K562 (cell line): ENCODE data around the gene TXNRD2. TPM values are rescaled to one million over a fixed set of nuclear protein-coding genes. Genes with fewer than 3 reads are reported as not detected.

ENCODE experiments used
- BCOR ChIP-seq: fragments of 450-650 bp; IDR thresholded peaks from 2 replicates; pipeline ENCODE4 v1.6.1; 2016
- CAMTA2 ChIP-seq: fragments of 250-450 bp; sonication (Bioruptor Pico); conservative IDR thresholded peaks from 2 replicates; pipeline ENCODE4 v1.5.1; 2022
- EZH2 ChIP-seq: IDR thresholded peaks from 2 replicates; pipeline ENCODE4 v1.6.1; 2012; ENCODE audit warnings: low read depth, mild to moderate bottlenecking, inconsistent platforms, low read length, borderline replicate concordance
- MYBL2 ChIP-seq, 2 experiments: fragments of 450-650 bp in 1 of 2; sonication (generic) in 1 of 2; formaldehyde crosslinking in 1 of 2; IDR thresholded peaks; 2 replicates each; pipeline versions ENCODE4 v1.6.1 to v1.8.1; 2017 to 2022; ENCODE audit warnings: borderline replicate concordance in 1 of 2, inconsistent platforms in 1 of 2, low read depth in 1 of 2, mild to moderate bottlenecking in 1 of 2, missing genetic modification reagents in 1 of 2, moderate library complexity in 1 of 2
- NFYB ChIP-seq: IDR thresholded peaks from 2 replicates; pipeline ENCODE4 v1.6.1; 2011; ENCODE audit warnings: mild to moderate bottlenecking, moderate library complexity; ENCODE audit not compliant: insufficient read length; ENCODE audit errors: extremely low read depth
- RBM15 ChIP-seq: fragments of 200-400 bp; formaldehyde crosslinking; IDR thresholded peaks from 2 replicates; pipeline ENCODE4 v1.6.1; 2018; ENCODE audit warnings: mild to moderate bottlenecking, low read length, moderate library complexity; ENCODE audit not compliant: insufficient read depth
- ZC3H8 ChIP-seq: fragments of 450-650 bp; IDR thresholded peaks from 2 replicates; pipeline ENCODE4 v1.6.1; 2017
- ZNF311 ChIP-seq: fragments of 250-450 bp; sonication (Bioruptor Pico); IDR thresholded peaks from 2 replicates; pipeline ENCODE4 v1.4.0; 2020; ENCODE audit warnings: mild to moderate bottlenecking, moderate library complexity
- ZNF583 ChIP-seq: fragments of 250-450 bp; sonication (Bioruptor Pico); IDR thresholded peaks from 2 replicates; pipeline ENCODE4 v1.4.0; 2020
- ZNF584 ChIP-seq: fragments of 200-800 bp; sonication (Bioruptor generic); IDR thresholded peaks from 2 replicates; pipeline ENCODE4 v1.6.1; 2016; ENCODE audit warnings: low read depth, mild to moderate bottlenecking, missing genetic modification characterization, missing compliant biosample characterization
- polyA plus RNA-seq, 8 experiments: library from polyadenylated mRNA; depleted of rRNA in 4 of 8; stranded (reverse) in 5 of 8; unstranded in 3 of 8; fragments of >200 nt; fragmentation: Nextera tagmentation in 2 of 8; fragmentation: Illumina TruSeq in 1 of 8; extraction: Ambion mirVana in 2 of 8; extraction: Trizol in 1 of 8; gene quantifications; 2 replicates each; pipeline versions ENCODE4 v1.2.1 to v1.2.3, GENCODE V29; 2011 to 2014; ENCODE audit warnings: inconsistent platforms in 1 of 8, missing spikeins in 1 of 8
- total RNA-seq, 7 experiments: library from RNA; depleted of rRNA in 6 of 7; stranded (reverse); fragments of >200 nt in 6 of 7; fragmentation: Illumina TruSeq in 2 of 7; extraction: Trizol in 2 of 7; gene quantifications; 2 replicates each; pipeline versions ENCODE4 v1.2.1 to v1.2.3, GENCODE V29; 2011 to 2021; ENCODE audit warnings: low replicate concordance in 1 of 7
- TF ChIP-seq, protein P1 (sequence below): fragments of 200-400 bp; formaldehyde crosslinking; IDR thresholded peaks from 2 replicates; pipeline ENCODE4 v1.6.1; 2017; ENCODE audit warnings: mild to moderate bottlenecking, low read depth, low read length, moderate library complexity
- TF ChIP-seq, protein P2 (sequence below), 2 experiments: IDR thresholded peaks; 2 replicates each; pipeline ENCODE4 v1.6.1; 2012; ENCODE audit warnings: improper control_type of control experiment in 2 of 2, low read depth in 2 of 2, low read length in 2 of 2, borderline replicate concordance in 1 of 2
- TF ChIP-seq, protein P3 (sequence below), 2 experiments: fragments of 450-650 bp; IDR thresholded peaks; 2 replicates each; pipeline ENCODE4 v1.6.1; 2016; ENCODE audit warnings: mild to moderate bottlenecking in 2 of 2, borderline replicate concordance in 1 of 2, low read depth in 1 of 2, moderate library complexity in 1 of 2

Gene TXNRD2
- total and polyA plus RNA-seq, 9 of the 15 experiments (the other 6 are each of a cell fraction or from before 2014, with no cell fraction given), result 3.3 to 80.2 (median 49.4) TPM

GRCh38 chr22:19909350-19910179 lies 32.1 kb downstream of the TXNRD2 start (continued):
- TF ChIP-seq, protein P1, sequence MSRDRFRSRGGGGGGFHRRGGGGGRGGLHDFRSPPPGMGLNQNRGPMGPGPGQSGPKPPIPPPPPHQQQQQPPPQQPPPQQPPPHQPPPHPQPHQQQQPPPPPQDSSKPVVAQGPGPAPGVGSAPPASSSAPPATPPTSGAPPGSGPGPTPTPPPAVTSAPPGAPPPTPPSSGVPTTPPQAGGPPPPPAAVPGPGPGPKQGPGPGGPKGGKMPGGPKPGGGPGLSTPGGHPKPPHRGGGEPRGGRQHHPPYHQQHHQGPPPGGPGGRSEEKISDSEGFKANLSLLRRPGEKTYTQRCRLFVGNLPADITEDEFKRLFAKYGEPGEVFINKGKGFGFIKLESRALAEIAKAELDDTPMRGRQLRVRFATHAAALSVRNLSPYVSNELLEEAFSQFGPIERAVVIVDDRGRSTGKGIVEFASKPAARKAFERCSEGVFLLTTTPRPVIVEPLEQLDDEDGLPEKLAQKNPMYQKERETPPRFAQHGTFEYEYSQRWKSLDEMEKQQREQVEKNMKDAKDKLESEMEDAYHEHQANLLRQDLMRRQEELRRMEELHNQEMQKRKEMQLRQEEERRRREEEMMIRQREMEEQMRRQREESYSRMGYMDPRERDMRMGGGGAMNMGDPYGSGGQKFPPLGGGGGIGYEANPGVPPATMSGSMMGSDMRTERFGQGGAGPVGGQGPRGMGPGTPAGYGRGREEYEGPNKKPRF, result no peak
- TF ChIP-seq MYBL2 (IDR thresholded peaks at IDR 0.05; ENCODE audit: low read depth) (no peak; the same call in 1 of the 2 replicates), MYBL2 (CRISPR knock-in tag; IDR thresholded peaks at IDR 0.05; ENCODE audit: borderline replicate concordance) (no peak), EZH2 (no peak), RBM15 (no peak), CAMTA2 (CRISPR knock-in tag) (no peak; the same call in 1 of the 2 replicates), ZNF583 (no peak), BCOR (peak; percentile 93), ZNF584 (CRISPR knock-in tag) (no peak), ZC3H8 (peak; percentile 95), NFYB (no peak), ZNF311 (CRISPR knock-in tag) (no peak)
- TF ChIP-seq, protein P2, sequence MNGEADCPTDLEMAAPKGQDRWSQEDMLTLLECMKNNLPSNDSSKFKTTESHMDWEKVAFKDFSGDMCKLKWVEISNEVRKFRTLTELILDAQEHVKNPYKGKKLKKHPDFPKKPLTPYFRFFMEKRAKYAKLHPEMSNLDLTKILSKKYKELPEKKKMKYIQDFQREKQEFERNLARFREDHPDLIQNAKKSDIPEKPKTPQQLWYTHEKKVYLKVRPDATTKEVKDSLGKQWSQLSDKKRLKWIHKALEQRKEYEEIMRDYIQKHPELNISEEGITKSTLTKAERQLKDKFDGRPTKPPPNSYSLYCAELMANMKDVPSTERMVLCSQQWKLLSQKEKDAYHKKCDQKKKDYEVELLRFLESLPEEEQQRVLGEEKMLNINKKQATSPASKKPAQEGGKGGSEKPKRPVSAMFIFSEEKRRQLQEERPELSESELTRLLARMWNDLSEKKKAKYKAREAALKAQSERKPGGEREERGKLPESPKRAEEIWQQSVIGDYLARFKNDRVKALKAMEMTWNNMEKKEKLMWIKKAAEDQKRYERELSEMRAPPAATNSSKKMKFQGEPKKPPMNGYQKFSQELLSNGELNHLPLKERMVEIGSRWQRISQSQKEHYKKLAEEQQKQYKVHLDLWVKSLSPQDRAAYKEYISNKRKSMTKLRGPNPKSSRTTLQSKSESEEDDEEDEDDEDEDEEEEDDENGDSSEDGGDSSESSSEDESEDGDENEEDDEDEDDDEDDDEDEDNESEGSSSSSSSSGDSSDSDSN (IDR thresholded peaks at IDR 0.05; ENCODE audit: borderline replicate concordance in 1 of 2, low read depth in 2 of 2, low read length in 2 of 2), result peak in 1 of 2 experiments; percentile 49; a peak in 1 of 4 replicates
- TF ChIP-seq, protein P3, sequence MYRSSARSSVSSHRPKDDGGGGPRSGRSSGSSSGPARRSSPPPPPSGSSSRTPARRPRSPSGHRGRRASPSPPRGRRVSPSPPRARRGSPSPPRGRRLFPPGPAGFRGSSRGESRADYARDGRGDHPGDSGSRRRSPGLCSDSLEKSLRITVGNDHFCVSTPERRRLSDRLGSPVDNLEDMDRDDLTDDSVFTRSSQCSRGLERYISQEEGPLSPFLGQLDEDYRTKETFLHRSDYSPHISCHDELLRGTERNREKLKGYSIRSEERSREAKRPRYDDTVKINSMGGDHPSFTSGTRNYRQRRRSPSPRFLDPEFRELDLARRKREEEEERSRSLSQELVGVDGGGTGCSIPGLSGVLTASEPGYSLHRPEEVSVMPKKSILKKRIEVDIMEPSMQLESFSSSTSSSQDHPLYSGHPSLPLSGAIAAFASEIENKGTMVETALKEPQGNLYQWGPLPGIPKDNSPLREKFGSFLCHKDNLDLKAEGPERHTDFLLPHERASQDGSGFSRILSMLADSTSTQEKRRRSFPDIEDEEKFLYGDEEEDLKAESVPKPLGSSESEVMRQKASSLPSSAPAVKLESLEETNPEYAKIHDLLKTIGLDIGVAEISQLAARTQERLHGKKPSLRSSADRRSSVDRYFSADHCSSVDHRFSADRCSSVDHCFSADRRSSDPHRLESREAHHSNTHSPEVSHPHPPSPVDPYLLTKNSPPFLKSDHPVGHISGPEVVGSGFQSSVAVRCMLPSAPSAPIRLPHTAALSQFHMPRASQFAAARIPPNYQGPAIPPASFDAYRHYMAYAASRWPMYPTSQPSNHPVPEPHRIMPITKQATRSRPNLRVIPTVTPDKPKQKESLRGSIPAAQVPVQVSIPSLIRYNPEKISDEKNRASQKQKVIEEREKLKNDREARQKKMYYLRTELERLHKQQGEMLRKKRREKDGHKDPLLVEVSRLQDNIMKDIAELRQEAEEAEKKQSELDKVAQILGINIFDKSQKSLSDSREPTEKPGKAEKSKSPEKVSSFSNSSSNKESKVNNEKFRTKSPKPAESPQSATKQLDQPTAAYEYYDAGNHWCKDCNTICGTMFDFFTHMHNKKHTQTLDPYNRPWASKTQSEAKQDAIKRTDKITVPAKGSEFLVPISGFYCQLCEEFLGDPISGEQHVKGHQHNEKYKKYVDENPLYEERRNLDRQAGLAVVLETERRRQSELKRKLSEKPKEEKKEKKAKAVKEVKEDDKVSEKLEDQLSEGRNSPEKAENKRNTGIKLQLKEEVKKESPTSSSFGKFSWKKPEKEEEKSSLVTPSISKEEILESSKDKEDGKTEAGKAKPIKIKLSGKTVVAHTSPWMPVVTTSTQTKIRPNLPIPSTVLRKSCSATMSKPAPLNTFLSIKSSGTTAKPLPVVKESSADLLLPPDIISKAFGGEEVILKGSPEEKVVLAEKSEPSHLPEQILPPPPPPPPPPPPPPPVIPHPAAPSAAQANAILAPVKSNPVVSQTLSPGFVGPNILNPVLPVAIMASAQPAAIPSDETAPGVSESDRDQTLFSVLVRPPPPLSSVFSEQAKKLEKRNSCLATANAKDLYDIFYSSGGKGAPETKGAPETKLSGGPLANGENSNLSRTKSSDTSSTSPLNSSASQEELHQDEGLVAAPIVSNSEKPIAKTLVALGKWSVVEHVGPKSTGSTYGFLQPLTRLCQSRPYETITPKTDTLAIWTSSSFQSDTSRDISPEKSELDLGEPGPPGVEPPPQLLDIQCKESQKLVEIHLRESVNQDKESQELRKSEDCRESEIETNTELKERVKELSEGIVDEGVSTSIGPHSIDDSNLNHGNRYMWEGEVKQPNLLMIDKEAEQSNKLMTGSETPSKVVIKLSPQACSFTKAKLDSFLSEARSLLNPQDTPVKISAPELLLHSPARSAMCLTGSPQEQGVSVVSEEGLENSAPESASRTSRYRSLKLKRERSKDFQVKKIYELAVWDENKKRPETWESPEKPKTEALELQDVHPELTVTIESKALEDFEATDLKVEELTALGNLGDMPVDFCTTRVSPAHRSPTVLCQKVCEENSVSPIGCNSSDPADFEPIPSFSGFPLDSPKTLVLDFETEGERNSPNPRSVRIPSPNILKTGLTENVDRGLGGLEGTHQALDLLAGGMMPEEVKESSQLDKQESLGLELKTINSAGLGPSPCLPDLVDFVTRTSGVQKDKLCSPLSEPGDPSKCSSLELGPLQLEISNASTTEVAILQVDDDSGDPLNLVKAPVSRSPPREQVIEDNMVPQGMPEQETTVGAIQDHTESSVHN (IDR thresholded peaks at IDR 0.05; ENCODE audit: borderline replicate concordance in 1 of 2, low read depth in 1 of 2), result peak in 1 of 2 experiments; percentile 53; a peak in 1 of 4 replicates
